Neural cell (in vitro differentiated cells): ENCODE results near the gene PDE8A. TPM values are rescaled to one million over a fixed set of nuclear protein-coding genes. Genes with fewer than 3 reads are reported as not detected.

Experiments used
- H2AFZ ChIP-seq: fragments of 200-600, 300-800 bp; sonication (generic), shearing (Covaris generic); 2 replicates; pipeline ENCODE4 v1.6.0; 2014; ENCODE audit warnings: low read depth, mild to moderate bottlenecking, antibody characterized with exemption, low read length, moderate library complexity
- H3F3A ChIP-seq: fragments of 200-600 bp; shearing (Covaris generic); 2 replicates; pipeline ENCODE4 v1.6.1; 2016; ENCODE audit warnings: mild to moderate bottlenecking, moderate library complexity, mixed read lengths, antibody characterized with exemption, low read length; ENCODE audit not compliant: insufficient read depth, poor library complexity, severe bottlenecking
- H3K27ac ChIP-seq: fragments of 200-600, 300-800 bp; sonication (generic), shearing (Covaris generic); 2 replicates; pipeline ENCODE4 v1.5.1; 2014; ENCODE audit warnings: mild to moderate bottlenecking, low read length, moderate library complexity
- H3K27me3 ChIP-seq: fragments of 300-800, 200-600 bp; sonication (generic), shearing (Covaris generic); 2 replicates; pipeline ENCODE4 v1.6.0; 2014; ENCODE audit warnings: mild to moderate bottlenecking, low read depth, low read length, moderate library complexity; ENCODE audit not compliant: insufficient read depth
- H3K36me3 ChIP-seq: fragments of 300-800, 200-600 bp; sonication (generic), shearing (Covaris generic); 2 replicates; pipeline ENCODE4 v1.5.1; 2014; ENCODE audit warnings: mild to moderate bottlenecking, antibody characterized with exemption, low read length, moderate library complexity; ENCODE audit not compliant: insufficient read depth
- H3K4me2 ChIP-seq: fragments of 300-800, 200-600 bp; sonication (generic), shearing (Covaris generic); 2 replicates; pipeline ENCODE4 v1.6.0; 2014; ENCODE audit warnings: mild to moderate bottlenecking, low read length
- H3K4me3 ChIP-seq: fragments of 300-800, 200-600 bp; sonication (generic), shearing (Covaris generic); 2 replicates; pipeline ENCODE4 v1.5.1; 2014; ENCODE audit warnings: mild to moderate bottlenecking, low read length, moderate library complexity
- H3K79me2 ChIP-seq: fragments of 200-600 bp; shearing (Covaris generic); replicated peaks from 2 replicates; pipeline ENCODE4 v1.6.0; 2014; ENCODE audit warnings: mild to moderate bottlenecking, low read length, moderate library complexity; ENCODE audit not compliant: insufficient read depth
- H3K9ac ChIP-seq: fragments of 300-800, 200-600 bp; sonication (generic), shearing (Covaris generic); 2 replicates; pipeline ENCODE4 v1.6.1; 2016; ENCODE audit warnings: mild to moderate bottlenecking, low read length, mixed read lengths
- H3K9me2 ChIP-seq: fragments of 200-600 bp; shearing (Covaris generic); 2 replicates; pipeline ENCODE4 v1.6.1; 2016; ENCODE audit warnings: mild to moderate bottlenecking, low read length, mixed read lengths; ENCODE audit not compliant: insufficient read depth
- H3K9me3 ChIP-seq: fragments of 200-600, 300-800 bp; sonication (generic), shearing (Covaris generic); 2 replicates; pipeline ENCODE4 v1.6.1; 2016; ENCODE audit warnings: mild to moderate bottlenecking, mixed run types, low read length, moderate library complexity, mixed read lengths
- H4K20me1 ChIP-seq: fragments of 200-600 bp; shearing (Covaris generic); 2 replicates; pipeline ENCODE4 v1.6.1; 2016; ENCODE audit warnings: mild to moderate bottlenecking, mixed run types; ENCODE audit not compliant: insufficient read depth
- CTCF ChIP-seq: fragments of 450-650 bp; IDR thresholded peaks from 2 replicates; pipeline ENCODE4 v1.5.1; 2014; ENCODE audit warnings: antibody characterized with exemption, mild to moderate bottlenecking, moderate library complexity; ENCODE audit not compliant: poor library complexity, severe bottlenecking
- EP300 ChIP-seq: fragments of 450-650 bp; conservative IDR thresholded peaks from 2 replicates; pipeline ENCODE4 v1.6.1; 2014; ENCODE audit warnings: antibody characterized with exemption, mild to moderate bottlenecking, moderate library complexity; ENCODE audit not compliant: poor library complexity, severe bottlenecking
- EZH2 ChIP-seq: fragments of 200-600, 300-800 bp; shearing (Covaris generic), sonication (generic); IDR thresholded peaks from 2 replicates; pipeline ENCODE4 v1.6.1; 2014; ENCODE audit warnings: antibody characterized with exemption, low read length, borderline replicate concordance, mild to moderate bottlenecking; ENCODE audit not compliant: insufficient read depth, poor library complexity, severe bottlenecking
- MXI1 ChIP-seq: fragments of 450-650 bp; conservative IDR thresholded peaks from 2 replicates; pipeline ENCODE4 v1.6.1; 2014; ENCODE audit warnings: antibody characterized with exemption, mild to moderate bottlenecking; ENCODE audit not compliant: poor library complexity, severe bottlenecking
- POLR2AphosphoS5 ChIP-seq: IDR thresholded peaks from 2 replicates; pipeline ENCODE4 v1.6.1; 2012
- RAD21 ChIP-seq: fragments of 450-650 bp; conservative IDR thresholded peaks from 2 replicates; pipeline ENCODE4 v1.6.1; 2014; ENCODE audit warnings: antibody characterized with exemption, mild to moderate bottlenecking, moderate library complexity
- REST ChIP-seq: IDR thresholded peaks from 2 replicates; pipeline ENCODE4 v1.6.1; 2012; ENCODE audit warnings: borderline replicate concordance
- SMC3 ChIP-seq: fragments of 450-650 bp; conservative IDR thresholded peaks from 2 replicates; pipeline ENCODE4 v1.6.1; 2014; ENCODE audit warnings: antibody characterized with exemption, mild to moderate bottlenecking, moderate library complexity; ENCODE audit not compliant: poor library complexity
- TAF1 ChIP-seq: IDR thresholded peaks from 2 replicates; pipeline ENCODE4 v1.6.1; 2012; ENCODE audit warnings: low read depth
- polyA plus RNA-seq: library from polyadenylated mRNA; depleted of rRNA; stranded (reverse); fragments of >200 nt; gene quantifications from 2 replicates; pipeline ENCODE4 v1.2.3, GENCODE V29; 2014

The PDE8A gene
- polyA plus RNA-seq, 1 donor from 2014 or later: 13.2 TPM

DNA sequence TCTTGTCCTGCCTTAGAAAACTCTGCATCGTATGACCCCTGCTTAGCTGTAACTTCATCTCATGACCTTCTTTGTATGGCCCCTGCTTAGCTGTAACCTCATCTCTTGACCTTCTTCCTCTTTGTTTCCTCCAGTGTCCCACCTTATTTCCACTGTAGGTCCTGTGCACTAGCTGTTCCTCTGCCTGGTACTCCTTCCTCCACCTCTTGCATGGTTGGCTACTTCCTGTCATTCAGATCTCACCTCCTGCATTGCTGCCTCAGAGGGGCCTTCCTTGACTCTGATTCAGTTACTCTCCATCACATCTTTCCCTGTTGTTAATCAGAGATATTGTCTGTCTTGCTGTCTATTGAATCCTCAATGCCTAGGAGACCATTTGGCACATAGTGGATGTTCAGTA, 63.2 kb downstream of the PDE8A start:
- Histone ChIP-seq H3K27ac (no peak overlapping the region), H2AFZ (no peak overlapping the region), H3K36me3 (no peaks in the 10 kb centered on the region), H3K9ac (no peak overlapping the region), H3K4me2 (no peak overlapping the region), H3K9me2 (no peaks in the 10 kb centered on the region), H4K20me1 (no peaks in the 10 kb centered on the region), H3F3A (no peaks in the 10 kb centered on the region), H3K79me2 (no peaks in the 10 kb centered on the region), H3K27me3 (no peaks in the 10 kb centered on the region), H3K9me3 (no peaks in the 10 kb centered on the region), H3K4me3 (no peak overlapping the region)
- TF ChIP-seq RAD21: no peak
- TF ChIP-seq EP300: no peak
- no peak for TF ChIP-seq MXI1
- TF ChIP-seq CTCF: no peak

GRCh38 chr15:85045615-85046014, 64.0 kb downstream of the PDE8A start:
- Histone ChIP-seq H3K9me3 (no peaks in the 10 kb centered on the region), H3F3A (no peaks in the 10 kb centered on the region), H4K20me1 (no peaks in the 10 kb centered on the region), H3K27ac (no peak overlapping the region), H3K27me3 (no peaks in the 10 kb centered on the region), H3K9ac (no peak overlapping the region), H3K36me3 (no peaks in the 10 kb centered on the region), H3K79me2 (no peaks in the 10 kb centered on the region), H3K9me2 (no peaks in the 10 kb centered on the region), H3K4me3 (no peak overlapping the region), H2AFZ (no peak overlapping the region), H3K4me2 (no peak overlapping the region)
- TF ChIP-seq SMC3 (no peak), EP300 (no peak), CTCF (no peak), EZH2 (no peak), TAF1 (no peak), REST (no peak), MXI1 (no peak), POLR2AphosphoS5 (no peak), RAD21 (no peak)
